ENCODE data around the gene ENAM.
A peak's percentile ranks its signal among the peaks of the same experiment; 100 is the strongest.

The ENAM gene

DNA sequence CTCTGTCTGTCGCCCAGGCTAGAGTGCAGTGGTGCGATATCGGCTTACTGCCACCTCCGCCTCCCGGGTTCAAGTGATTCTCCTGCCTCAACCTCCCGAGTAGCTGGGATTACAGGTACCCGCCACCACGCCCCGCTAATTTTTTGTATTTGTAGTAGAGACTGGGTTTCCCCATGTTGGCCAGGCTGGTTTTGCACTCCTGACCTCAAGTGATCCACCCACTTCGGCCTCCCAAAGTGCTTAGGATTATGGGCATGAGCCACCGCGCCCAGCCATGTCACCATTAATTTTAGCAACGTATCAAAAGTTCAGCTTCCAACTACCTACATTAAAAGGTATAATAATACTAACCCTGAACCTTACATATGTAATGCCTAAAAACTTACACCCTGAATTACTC lies 58.8 kb downstream of the ENAM start:
- TF ChIP-seq, protein P1, sequence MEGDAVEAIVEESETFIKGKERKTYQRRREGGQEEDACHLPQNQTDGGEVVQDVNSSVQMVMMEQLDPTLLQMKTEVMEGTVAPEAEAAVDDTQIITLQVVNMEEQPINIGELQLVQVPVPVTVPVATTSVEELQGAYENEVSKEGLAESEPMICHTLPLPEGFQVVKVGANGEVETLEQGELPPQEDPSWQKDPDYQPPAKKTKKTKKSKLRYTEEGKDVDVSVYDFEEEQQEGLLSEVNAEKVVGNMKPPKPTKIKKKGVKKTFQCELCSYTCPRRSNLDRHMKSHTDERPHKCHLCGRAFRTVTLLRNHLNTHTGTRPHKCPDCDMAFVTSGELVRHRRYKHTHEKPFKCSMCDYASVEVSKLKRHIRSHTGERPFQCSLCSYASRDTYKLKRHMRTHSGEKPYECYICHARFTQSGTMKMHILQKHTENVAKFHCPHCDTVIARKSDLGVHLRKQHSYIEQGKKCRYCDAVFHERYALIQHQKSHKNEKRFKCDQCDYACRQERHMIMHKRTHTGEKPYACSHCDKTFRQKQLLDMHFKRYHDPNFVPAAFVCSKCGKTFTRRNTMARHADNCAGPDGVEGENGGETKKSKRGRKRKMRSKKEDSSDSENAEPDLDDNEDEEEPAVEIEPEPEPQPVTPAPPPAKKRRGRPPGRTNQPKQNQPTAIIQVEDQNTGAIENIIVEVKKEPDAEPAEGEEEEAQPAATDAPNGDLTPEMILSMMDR (IDR thresholded peaks at IDR 0.05; ENCODE audit: low read depth, low read length, poor library complexity, severe bottlenecking), result no peak
- Histone ChIP-seq H3K9me3 (ENCODE audit: control insufficient read depth, insufficient read depth, low read length) (no peaks in the 10 kb centered on the region), H3K79me2 (ENCODE audit: control insufficient read depth, low read length) (peaks cover 79% of the 10 kb centered on the region), H3K27me3 (ENCODE audit: control insufficient read depth, low read length) (no peaks in the 10 kb centered on the region), H3K4me2 (ENCODE audit: low read length) (peak overlapping the region; percentile 95), H3K27ac (ENCODE audit: low read depth, low read length) (peak overlapping the region; percentile 92), H3K4me3 (ENCODE audit: low read length) (peak overlapping the region; percentile 98), H3F3A (ENCODE audit: control insufficient read depth, insufficient read depth) (peaks cover 15% of the 10 kb centered on the region), H4K20me1 (ENCODE audit: control insufficient read depth, insufficient read depth, low read depth, low read length) (peaks cover 28% of the 10 kb centered on the region), H3K9me2 (replicated peaks; ENCODE audit: control insufficient read depth, low read length) (no peaks in the 10 kb centered on the region), H3K36me3 (ENCODE audit: control insufficient read depth, low read length) (peaks cover 40% of the 10 kb centered on the region), H3K4me1 (ENCODE audit: control insufficient read depth, low read length) (peaks cover 77% of the 10 kb centered on the region)

DNA sequence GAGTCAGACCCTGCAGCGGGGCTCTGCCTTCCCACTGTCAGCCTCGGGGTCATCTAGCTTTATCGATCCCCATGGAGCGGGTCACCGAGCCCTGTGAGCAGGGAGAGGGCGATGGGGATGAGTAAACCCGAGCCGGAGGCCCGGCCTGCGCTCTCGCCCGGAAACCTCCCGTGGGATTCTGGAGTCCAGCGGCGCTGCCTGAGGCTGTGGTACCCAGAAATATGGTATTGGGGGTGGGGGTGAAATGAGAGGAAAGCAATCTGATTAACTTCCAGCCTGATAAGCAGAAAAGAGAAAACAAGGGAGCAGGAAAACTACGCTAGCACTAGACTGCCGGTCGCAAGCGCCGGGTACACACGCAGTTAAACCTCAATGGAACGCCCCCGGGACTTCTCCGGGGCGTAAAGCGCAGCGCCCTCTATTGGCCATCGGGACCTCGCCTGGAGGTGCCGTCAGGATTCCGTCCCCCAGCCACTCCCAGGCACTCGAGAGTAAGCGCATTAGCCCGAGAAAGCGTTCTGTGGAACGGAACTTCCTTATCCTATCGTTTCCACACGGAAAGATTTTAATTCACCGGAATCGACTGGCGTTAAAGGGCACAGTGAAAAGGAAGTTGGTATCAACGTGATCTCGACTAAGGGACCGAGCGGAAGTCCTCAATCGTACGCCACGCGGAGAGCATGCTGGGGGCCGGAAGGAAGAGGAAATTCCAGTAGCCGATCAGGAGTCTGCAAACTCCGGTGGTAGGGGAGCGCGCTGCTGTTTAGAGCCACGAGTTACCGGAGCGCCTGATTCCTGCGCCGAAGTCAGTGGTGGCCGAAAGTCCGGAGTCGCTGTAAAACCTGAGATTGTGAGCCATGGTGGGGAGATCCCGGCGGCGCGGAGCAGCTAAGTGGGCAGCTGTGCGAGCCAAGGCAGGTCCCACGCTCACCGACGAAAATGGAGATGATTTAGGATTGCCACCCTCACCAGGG lies 59.6 kb downstream of the ENAM start, which contains the start of gene UTP3:
Gene UTP3 (plus strand): TSS at position 712 of the 974 bp plus-strand sequence. CDS start 146 bp downstream, at position 858.
- peaks cover 14% of the 10 kb centered on the region for H3F3A ChIP-seq (ENCODE audit: control insufficient read depth, insufficient read depth)
- peak within 1 kb of the TSS; percentile 98 for H3K4me3 ChIP-seq (ENCODE audit: low read length)
- H3K27me3 ChIP-seq (ENCODE audit: control insufficient read depth, low read length), result no peaks in the 10 kb centered on the region
- peaks cover 76% of the 10 kb centered on the region for H3K4me1 ChIP-seq (ENCODE audit: control insufficient read depth, low read length)
- no peaks in the 10 kb centered on the region for H3K9me2 ChIP-seq (replicated peaks; ENCODE audit: control insufficient read depth, low read length)
- H4K20me1 ChIP-seq (ENCODE audit: control insufficient read depth, insufficient read depth, low read depth, low read length), result peaks cover 28% of the 10 kb centered on the region
- H3K4me2 ChIP-seq (ENCODE audit: low read length), result peak within 1 kb of the TSS; percentile 95
- peak within 1 kb of the TSS; percentile 92 for H3K27ac ChIP-seq (ENCODE audit: low read depth, low read length)
- no peaks in the 10 kb centered on the region for H3K9me3 ChIP-seq (ENCODE audit: control insufficient read depth, insufficient read depth, low read length)
- no peak for TF ChIP-seq EZH2phosphoT487 (IDR thresholded peaks at IDR 0.05; ENCODE audit: borderline replicate concordance, low read length)
- TF ChIP-seq, protein P1 (IDR thresholded peaks at IDR 0.05; ENCODE audit: low read depth, low read length, poor library complexity, severe bottlenecking), result peak; percentile 98
- peaks cover 47% of the 10 kb centered on the region for H3K36me3 ChIP-seq (ENCODE audit: control insufficient read depth, low read length)
- peaks cover 86% of the 10 kb centered on the region for H3K79me2 ChIP-seq (ENCODE audit: control insufficient read depth, low read length)

DNA sequence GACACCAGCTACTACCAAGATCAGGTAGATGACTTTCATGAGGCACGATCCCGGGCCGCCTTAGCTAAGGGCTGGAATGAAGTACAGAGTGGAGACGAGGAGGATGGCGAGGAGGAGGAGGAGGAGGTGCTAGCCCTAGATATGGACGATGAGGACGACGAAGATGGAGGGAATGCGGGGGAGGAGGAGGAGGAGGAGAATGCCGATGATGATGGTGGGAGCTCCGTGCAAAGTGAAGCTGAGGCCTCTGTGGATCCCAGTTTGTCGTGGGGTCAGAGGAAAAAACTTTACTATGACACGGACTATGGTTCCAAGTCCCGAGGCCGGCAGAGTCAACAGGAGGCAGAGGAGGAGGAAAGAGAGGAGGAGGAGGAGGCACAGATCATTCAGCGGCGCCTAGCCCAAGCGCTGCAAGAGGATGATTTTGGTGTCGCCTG lies 60.3 kb downstream of the ENAM start:
- H3K4me1 ChIP-seq (ENCODE audit: control insufficient read depth, low read length), result peaks cover 70% of the 10 kb centered on the region

More for the DNA sequence above, 60.3 kb downstream of the ENAM start:
- peak overlapping the region; percentile 92 for H3K27ac ChIP-seq (ENCODE audit: low read depth, low read length)
- peak overlapping the region; percentile 95 for H3K4me2 ChIP-seq (ENCODE audit: low read length)
- no peaks in the 10 kb centered on the region for H3K9me2 ChIP-seq (replicated peaks; ENCODE audit: control insufficient read depth, low read length)
- H3F3A ChIP-seq (ENCODE audit: control insufficient read depth, insufficient read depth), result peaks cover 15% of the 10 kb centered on the region
- peaks cover 51% of the 10 kb centered on the region for H3K36me3 ChIP-seq (ENCODE audit: control insufficient read depth, low read length)
- no peaks in the 10 kb centered on the region for H3K9me3 ChIP-seq (ENCODE audit: control insufficient read depth, insufficient read depth, low read length)
- peaks cover 87% of the 10 kb centered on the region for H3K79me2 ChIP-seq (ENCODE audit: control insufficient read depth, low read length)
- H3K27me3 ChIP-seq (ENCODE audit: control insufficient read depth, low read length), result no peaks in the 10 kb centered on the region
- no peak for TF ChIP-seq EZH2phosphoT487 (IDR thresholded peaks at IDR 0.05; ENCODE audit: borderline replicate concordance, low read length)
- TF ChIP-seq, protein P1 (IDR thresholded peaks at IDR 0.05; ENCODE audit: low read depth, low read length, poor library complexity, severe bottlenecking), result no peak
- peaks cover 28% of the 10 kb centered on the region for H4K20me1 ChIP-seq (ENCODE audit: control insufficient read depth, insufficient read depth, low read depth, low read length)
- peak overlapping the region; percentile 98 for H3K4me3 ChIP-seq (ENCODE audit: low read length)

Data from DOHH2 (cell line).